H9 (cell line): ENCODE data around the gene NIT2. TPM values are rescaled to one million over a fixed set of nuclear protein-coding genes. Genes with fewer than 3 reads are reported as not detected.

ENCODE experiments used
- DNase-seq: peaks from one replicate; pipeline ENCODE4 v3.0.0-alpha.2; 2017
- H2AFZ ChIP-seq: one replicate; pipeline ENCODE4 v1.6.1; 2013; ENCODE audit warnings: mild to moderate bottlenecking, low read length, control low read depth, moderate library complexity
- H2AK5ac ChIP-seq: 2 replicates; pipeline ENCODE4 v1.6.1; 2013; ENCODE audit warnings: low read length, control low read depth, mixed read lengths; ENCODE audit not compliant: insufficient read length
- H2BK120ac ChIP-seq: one replicate; pipeline ENCODE4 v1.6.1; 2013; ENCODE audit warnings: low read depth, mild to moderate bottlenecking, low read length, control low read depth, inconsistent platforms; ENCODE audit not compliant: poor library complexity, severe bottlenecking
- H2BK12ac ChIP-seq: 2 replicates; pipeline ENCODE4 v1.6.1; 2013; ENCODE audit warnings: low read length, control low read depth, mixed read lengths, low read depth; ENCODE audit not compliant: insufficient read length
- H2BK15ac ChIP-seq: 2 replicates; pipeline ENCODE4 v1.6.1; 2013; ENCODE audit warnings: low read depth, low read length, control low read depth
- H2BK20ac ChIP-seq: one replicate; pipeline ENCODE4 v1.6.1; 2013; ENCODE audit warnings: low read depth, mild to moderate bottlenecking, low read length, control low read depth, inconsistent platforms; ENCODE audit not compliant: poor library complexity, severe bottlenecking
- H2BK5ac ChIP-seq: 2 replicates; pipeline ENCODE4 v1.6.1; 2013; ENCODE audit warnings: low read length, control low read depth, mixed read lengths; ENCODE audit not compliant: insufficient read length
- H3K14ac ChIP-seq: 2 replicates; pipeline ENCODE4 v1.6.1; 2013; ENCODE audit warnings: low read length, control low read depth; ENCODE audit not compliant: insufficient read depth
- H3K18ac ChIP-seq: 2 replicates; pipeline ENCODE4 v1.6.1; 2013; ENCODE audit warnings: low read depth, mild to moderate bottlenecking, mixed read lengths, low read length, control low read depth; ENCODE audit not compliant: insufficient read length
- H3K23ac ChIP-seq: 2 replicates; pipeline ENCODE4 v1.6.1; 2013; ENCODE audit warnings: low read length, control low read depth, mixed read lengths, low read depth; ENCODE audit not compliant: insufficient read length
- H3K23me2 ChIP-seq: 2 replicates; pipeline ENCODE4 v1.6.1; 2013; ENCODE audit warnings: low read depth, mild to moderate bottlenecking, mixed read lengths, low read length, control low read depth; ENCODE audit not compliant: insufficient read length, poor library complexity, severe bottlenecking
- H3K27ac ChIP-seq: 2 replicates; pipeline ENCODE4 v1.5.1; 2013; ENCODE audit warnings: low read length, control low read depth, mixed read lengths, low read depth; ENCODE audit not compliant: insufficient read length
- H3K27me3 ChIP-seq: 2 replicates; pipeline ENCODE4 v1.6.1; 2013; ENCODE audit warnings: low read length, control low read depth, inconsistent platforms; ENCODE audit not compliant: insufficient read depth
- H3K4ac ChIP-seq: 2 replicates; pipeline ENCODE4 v1.6.1; 2013; ENCODE audit warnings: low read depth, mild to moderate bottlenecking, control low read depth, inconsistent platforms, low read length, moderate library complexity
- H3K4me1 ChIP-seq: 2 replicates; pipeline ENCODE4 v1.6.1; 2013; ENCODE audit warnings: low read length, control low read depth, inconsistent platforms; ENCODE audit not compliant: insufficient read depth
- H3K4me2 ChIP-seq: 2 replicates; pipeline ENCODE4 v1.6.1; 2013; ENCODE audit warnings: low read length, control low read depth, mixed read lengths; ENCODE audit not compliant: insufficient read length, insufficient read depth
- H3K56ac ChIP-seq: 2 replicates; pipeline ENCODE4 v1.6.1; 2013; ENCODE audit warnings: low read depth, mild to moderate bottlenecking, mixed read lengths, low read length, control low read depth; ENCODE audit not compliant: insufficient read length
- H3K79me1 ChIP-seq: 2 replicates; pipeline ENCODE4 v1.6.1; 2013; ENCODE audit warnings: low read depth, mild to moderate bottlenecking, moderate library complexity, low read length, control low read depth, inconsistent platforms; ENCODE audit not compliant: insufficient read depth, poor library complexity, severe bottlenecking
- H3K79me2 ChIP-seq: 2 replicates; pipeline ENCODE4 v1.6.1; 2013; ENCODE audit warnings: low read length, control low read depth, inconsistent platforms; ENCODE audit not compliant: insufficient read depth
- H3K9ac ChIP-seq: 2 replicates; pipeline ENCODE4 v1.6.1; 2013; ENCODE audit warnings: low read length, control low read depth, mixed read lengths; ENCODE audit not compliant: insufficient read length; ENCODE audit errors: extremely low read depth
- H3K9me3 ChIP-seq: one replicate; pipeline ENCODE4 v1.6.1; 2013; ENCODE audit warnings: low read depth, low read length, inconsistent platforms; ENCODE audit not compliant: control insufficient read depth
- H3T11ph ChIP-seq: one replicate; pipeline ENCODE4 v1.6.1; 2013; ENCODE audit warnings: mild to moderate bottlenecking, low read length, control low read depth, inconsistent platforms
- H4K20me1 ChIP-seq: one replicate; pipeline ENCODE4 v1.6.1; 2013; ENCODE audit not compliant: control insufficient read depth, insufficient read length, insufficient read depth
- H4K5ac ChIP-seq: 2 replicates; pipeline ENCODE4 v1.6.1; 2013; ENCODE audit warnings: low read depth, mild to moderate bottlenecking, mixed read lengths, low read length, control low read depth; ENCODE audit not compliant: insufficient read length
- H4K8ac ChIP-seq: replicated peaks from 2 replicates; pipeline ENCODE4 v1.6.1; 2013; ENCODE audit warnings: low read length, control low read depth, mixed read lengths, low read depth; ENCODE audit not compliant: insufficient read length
- H4K91ac ChIP-seq: 2 replicates; pipeline ENCODE4 v1.6.1; 2013; ENCODE audit warnings: low read depth, mild to moderate bottlenecking, moderate library complexity, mixed read lengths, low read length, control low read depth; ENCODE audit not compliant: insufficient read length
- H3K27ac Mint-ChIP-seq, 3 experiments: 2 replicates in 2 of 3; 3 replicates in 1 of 3; pipeline ENCODE4 v1.8.0; 2020 to 2021; ENCODE audit warnings: mixed read lengths in 3 of 3, mild to moderate bottlenecking in 1 of 3, moderate library complexity in 1 of 3
- H3K27me3 Mint-ChIP-seq: 2 replicates; pipeline ENCODE4 v1.8.0; 2021; ENCODE audit warnings: low read depth, mild to moderate bottlenecking, moderate library complexity, mixed read lengths
- H3K36me3 Mint-ChIP-seq, 3 experiments: 2 replicates in 2 of 3; 3 replicates in 1 of 3; pipeline ENCODE4 v1.8.0; 2020 to 2021; ENCODE audit warnings: low read depth in 3 of 3, mixed read lengths in 3 of 3; ENCODE audit not compliant: insufficient read depth in 1 of 3
- H3K4me1 Mint-ChIP-seq, 2 experiments: 2 replicates each; pipeline ENCODE4 v1.8.0; 2020; ENCODE audit warnings: mixed read lengths in 2 of 2
- H3K4me3 Mint-ChIP-seq, 2 experiments: 2 replicates in 1 of 2; 3 replicates in 1 of 2; pipeline ENCODE4 v1.8.0; 2020 to 2021; ENCODE audit warnings: mild to moderate bottlenecking in 2 of 2, mixed read lengths in 2 of 2, moderate library complexity in 1 of 2
- H3K9me3 Mint-ChIP-seq, 2 experiments: 2 replicates in 1 of 2; 3 replicates in 1 of 2; pipeline ENCODE4 v1.8.0; 2020; ENCODE audit warnings: mild to moderate bottlenecking in 2 of 2, mixed read lengths in 2 of 2, moderate library complexity in 1 of 2
- WGBS: extraction: QIAGEN DNeasy Blood & Tissue Kit; methylation state at CpG from one replicate; pipeline ENCODE4 v1.1.7; 2013; ENCODE audit warnings: missing lambda C conversion rate, low lambda C conversion rate, mixed read lengths; ENCODE audit not compliant: insufficient read length; ENCODE audit errors: extremely low coverage; 5-methylcytosine and 5-hydroxymethylcytosine counted together
- total RNA-seq: library from RNA; stranded (reverse); gene quantifications from 2 replicates; pipeline ENCODE4 v1.2.1, GENCODE V29; 2021
- TF ChIP-seq, protein P1 (sequence below): fragments of 200-600 bp; sonication (generic); conservative IDR thresholded peaks from 3 replicates; pipeline ENCODE4 v1.8.0; 2021; ENCODE audit warnings: antibody characterized with exemption, mild to moderate bottlenecking

NIT2 gene
- total RNA-seq, 1 experiment from 2014 or later = 26.6 TPM

GRCh38 chr3:100352296-100353231, 18.0 kb downstream of the NIT2 start:
- no peaks in the 10 kb centered on the region for H3K4me1 Mint-ChIP-seq
- H3K9ac ChIP-seq = no peak overlapping the region
- no peak overlapping the region for H2BK20ac ChIP-seq
- no peak overlapping the region for H3K4me2 ChIP-seq
- H2BK120ac ChIP-seq = no peak overlapping the region
- H3K9me3 ChIP-seq = no peaks in the 10 kb centered on the region
- no peaks in the 10 kb centered on the region for H3K79me1 ChIP-seq
- H3K4me3 Mint-ChIP-seq = no peak overlapping the region
- TF ChIP-seq, protein P1, sequence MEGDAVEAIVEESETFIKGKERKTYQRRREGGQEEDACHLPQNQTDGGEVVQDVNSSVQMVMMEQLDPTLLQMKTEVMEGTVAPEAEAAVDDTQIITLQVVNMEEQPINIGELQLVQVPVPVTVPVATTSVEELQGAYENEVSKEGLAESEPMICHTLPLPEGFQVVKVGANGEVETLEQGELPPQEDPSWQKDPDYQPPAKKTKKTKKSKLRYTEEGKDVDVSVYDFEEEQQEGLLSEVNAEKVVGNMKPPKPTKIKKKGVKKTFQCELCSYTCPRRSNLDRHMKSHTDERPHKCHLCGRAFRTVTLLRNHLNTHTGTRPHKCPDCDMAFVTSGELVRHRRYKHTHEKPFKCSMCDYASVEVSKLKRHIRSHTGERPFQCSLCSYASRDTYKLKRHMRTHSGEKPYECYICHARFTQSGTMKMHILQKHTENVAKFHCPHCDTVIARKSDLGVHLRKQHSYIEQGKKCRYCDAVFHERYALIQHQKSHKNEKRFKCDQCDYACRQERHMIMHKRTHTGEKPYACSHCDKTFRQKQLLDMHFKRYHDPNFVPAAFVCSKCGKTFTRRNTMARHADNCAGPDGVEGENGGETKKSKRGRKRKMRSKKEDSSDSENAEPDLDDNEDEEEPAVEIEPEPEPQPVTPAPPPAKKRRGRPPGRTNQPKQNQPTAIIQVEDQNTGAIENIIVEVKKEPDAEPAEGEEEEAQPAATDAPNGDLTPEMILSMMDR = no peak
- no peaks in the 10 kb centered on the region for H4K20me1 ChIP-seq
- no peak overlapping the region for H2AFZ ChIP-seq
- H3K27me3 Mint-ChIP-seq = no peaks in the 10 kb centered on the region
- H3K23ac ChIP-seq = no peak overlapping the region
- H3K18ac ChIP-seq = no peak overlapping the region
- H3K56ac ChIP-seq = no peak overlapping the region
- peaks cover 12 to 45% (median 19%) of the 10 kb centered on the region in 3 experiments; a peak in 6 of 7 replicates for H3K36me3 Mint-ChIP-seq
- H2BK5ac ChIP-seq = no peak overlapping the region
- no peak overlapping the region for H4K5ac ChIP-seq
- no CpG with 5 or more reads among the region's 10 CpGs for WGBS
- no peak overlapping the region for H3K14ac ChIP-seq
- no peak overlapping the region for H3K4ac ChIP-seq
- H3T11ph ChIP-seq = no peak overlapping the region
- H3K4me1 ChIP-seq = no peaks in the 10 kb centered on the region
- H2BK12ac ChIP-seq = no peak overlapping the region
- H3K9me3 Mint-ChIP-seq = no peaks in the 10 kb centered on the region
- H4K8ac ChIP-seq = no peak overlapping the region
- H3K27ac ChIP-seq = no peak overlapping the region
- no peaks in the 10 kb centered on the region for H3K79me2 ChIP-seq
- no peak overlapping the region for H2AK5ac ChIP-seq
- peak overlapping the region in 1 of 3 experiments; percentile 6; a peak in 1 of 7 replicates for H3K27ac Mint-ChIP-seq
- H4K91ac ChIP-seq = no peak overlapping the region
- DNase-seq = no peak
- H3K23me2 ChIP-seq = no peaks in the 10 kb centered on the region
- no peaks in the 10 kb centered on the region for H3K27me3 ChIP-seq
- no peak overlapping the region for H2BK15ac ChIP-seq
